IMR-90 (cell line): Measurements from ENCODE around the gene PCDHGB6.

ENCODE experiments used
- CTCF ChIP-seq: conservative IDR thresholded peaks from 2 replicates; pipeline ENCODE4 v1.5.1; 2012; ENCODE audit warnings: mild to moderate bottlenecking, low read depth, low read length, improper control_type of control experiment
- SMC3 ChIP-seq: fragments of 150-350 bp; IDR thresholded peaks from 2 replicates; pipeline ENCODE4 v1.6.1; 2016; ENCODE audit warnings: low read depth, mild to moderate bottlenecking, antibody characterized with exemption, low read length, moderate library complexity

DNA sequence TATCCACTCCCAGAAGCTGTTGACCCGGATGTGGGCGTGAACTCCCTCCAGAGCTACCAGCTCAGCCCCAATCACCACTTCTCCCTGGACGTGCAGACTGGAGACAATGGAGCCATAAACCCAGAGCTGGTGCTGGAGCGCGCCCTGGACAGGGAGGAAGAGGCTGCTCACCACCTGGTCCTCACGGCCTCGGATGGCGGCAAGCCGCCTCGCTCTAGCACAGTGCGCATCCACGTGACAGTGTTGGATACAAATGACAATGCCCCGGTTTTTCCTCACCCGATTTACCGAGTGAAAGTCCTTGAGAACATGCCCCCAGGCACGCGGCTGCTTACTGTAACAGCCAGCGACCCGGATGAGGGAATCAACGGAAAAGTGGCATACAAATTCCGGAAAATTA is 14.6 kb upstream of the PCDHGB6 start:
- TF ChIP-seq CTCF (no peak), SMC3 (no peak)
